HG03045 (cell line): ENCODE data around the gene TUBG2.

ENCODE experiments used
- ATAC-seq: cut with Tn5 transposase; IDR thresholded peaks from one replicate; pipeline ENCODE4 v1.9.1; 2021; ENCODE audit warnings: mild to moderate bottlenecking, moderate library complexity; ENCODE audit not compliant: unreplicated experiment

TUBG2 gene

GRCh38 chr17:42676424-42677011, 17.4 kb downstream of the TUBG2 start, which contains the start of gene PLEKHH3:
Gene PLEKHH3, minus strand, starts transcription at chr17:42676994. Its CDS starts 431 bp downstream, at chr17:42676563.
- no peak for ATAC-seq

- ATAC-seq: peak; percentile 61
These were observed 18.2 kb downstream of the TUBG2 start for GRCh38 chr17:42677012-42677857.

DNA sequence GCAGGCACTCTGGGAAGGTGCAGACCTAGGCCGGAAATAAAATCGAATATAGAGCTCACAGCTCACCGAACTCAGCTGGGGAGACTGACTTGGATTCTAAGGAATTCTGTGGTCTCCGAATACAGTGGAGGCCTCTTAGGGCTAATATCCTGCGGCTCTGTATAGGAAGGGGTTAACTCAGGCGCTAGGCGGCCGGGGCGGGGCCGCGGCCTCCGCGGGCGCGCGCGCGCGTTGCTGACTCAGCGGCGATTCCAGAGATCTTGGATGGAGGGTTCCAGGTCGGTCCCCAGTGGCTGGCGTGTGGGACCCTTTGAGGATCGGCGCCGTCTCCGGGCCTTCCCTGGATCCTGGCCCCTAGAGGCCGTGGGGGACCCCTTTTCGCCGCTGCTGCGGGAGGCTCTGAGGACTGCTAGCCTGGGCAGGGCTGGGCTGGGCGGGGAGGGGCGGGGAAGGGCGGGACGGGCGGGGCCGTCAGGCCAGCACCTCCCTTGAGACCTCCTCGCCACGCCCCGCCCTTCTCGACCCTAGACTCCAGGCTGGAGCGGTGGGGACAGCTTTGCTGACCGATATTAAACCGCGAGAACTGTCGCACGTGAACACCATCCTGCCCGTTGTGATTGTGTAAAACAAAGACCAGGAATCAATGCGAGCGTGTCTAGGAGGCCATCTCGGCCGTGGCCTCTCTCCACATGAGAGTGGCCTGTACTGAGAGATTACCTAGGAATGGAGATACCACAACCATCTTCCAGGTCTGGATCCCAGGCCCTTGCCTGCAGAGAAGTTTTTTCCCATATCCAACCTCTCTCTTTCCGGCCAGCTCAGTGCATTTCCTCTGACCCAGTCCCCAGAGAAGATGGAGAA, 19.1 kb downstream of the TUBG2 start:
- ATAC-seq: no peak

- no peak for ATAC-seq
These were observed 19.9 kb downstream of the TUBG2 start for GRCh38 chr17:42678951-42679491.

DNA sequence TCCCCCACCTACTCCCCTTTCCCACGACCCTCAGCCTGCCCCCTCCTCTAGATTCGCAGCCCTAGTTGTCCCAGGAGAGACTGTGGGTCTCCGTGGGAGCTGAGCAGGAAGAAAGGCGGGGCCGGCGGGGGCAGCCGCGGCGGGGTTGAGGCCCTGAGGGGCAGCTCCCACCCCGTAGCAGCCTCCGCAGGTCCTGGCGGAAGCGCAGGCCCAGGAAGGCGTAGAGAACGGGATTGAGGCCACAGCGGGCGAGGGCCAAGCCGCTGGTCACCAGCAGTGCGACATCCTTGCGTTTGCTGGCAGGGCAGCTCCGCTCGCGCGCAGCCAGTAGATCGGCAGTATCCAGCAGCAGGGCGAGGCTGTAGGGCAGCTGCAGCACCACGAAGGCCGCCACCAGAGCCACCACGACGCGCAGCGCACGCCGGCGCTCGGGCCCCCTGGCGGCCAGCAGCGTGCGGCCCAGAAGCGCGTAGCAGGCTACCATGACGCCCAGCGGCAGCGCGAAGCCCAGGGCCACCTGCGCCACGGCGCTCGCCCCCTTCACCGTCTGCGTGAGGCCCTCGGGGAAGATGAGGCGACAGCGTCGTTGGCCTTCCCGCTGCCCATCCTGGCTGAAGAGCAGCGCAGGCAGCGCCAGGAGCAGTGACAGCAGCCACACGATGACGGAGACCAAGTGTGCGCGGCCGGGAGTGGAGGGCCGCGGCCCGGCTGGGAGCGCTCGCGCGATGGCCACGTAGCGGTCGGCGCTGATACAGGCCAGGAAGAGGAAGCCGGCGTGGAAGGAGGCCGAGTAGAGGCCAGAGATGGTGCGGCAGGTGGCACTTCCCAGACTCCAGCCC, 20.6 kb downstream of the TUBG2 start:
- ATAC-seq: no peak

DNA sequence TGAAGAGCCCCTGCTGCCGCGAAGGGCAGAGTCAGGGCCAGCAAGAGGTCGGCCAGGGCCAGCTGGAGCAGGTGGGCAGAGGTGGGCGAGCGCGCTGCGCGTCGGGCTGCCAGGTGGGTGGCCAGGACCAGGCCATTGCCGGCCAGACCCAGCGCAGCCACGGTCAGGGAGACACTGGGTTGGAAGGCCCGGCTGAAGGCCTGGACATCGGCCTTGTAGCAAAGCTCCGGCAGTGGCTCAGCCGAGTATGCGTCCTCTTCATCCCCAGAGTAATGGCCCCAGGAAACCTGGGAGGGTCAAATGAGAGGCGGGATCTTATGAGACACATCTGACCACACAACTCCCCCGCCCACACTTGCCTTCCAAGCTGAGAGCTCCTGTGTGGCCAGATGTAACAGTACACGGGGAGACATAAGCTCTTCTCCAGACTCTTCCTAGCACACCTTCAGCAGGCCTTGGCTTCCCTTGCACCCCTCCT, 21.3 kb downstream of the TUBG2 start:
- no peak for ATAC-seq

DNA sequence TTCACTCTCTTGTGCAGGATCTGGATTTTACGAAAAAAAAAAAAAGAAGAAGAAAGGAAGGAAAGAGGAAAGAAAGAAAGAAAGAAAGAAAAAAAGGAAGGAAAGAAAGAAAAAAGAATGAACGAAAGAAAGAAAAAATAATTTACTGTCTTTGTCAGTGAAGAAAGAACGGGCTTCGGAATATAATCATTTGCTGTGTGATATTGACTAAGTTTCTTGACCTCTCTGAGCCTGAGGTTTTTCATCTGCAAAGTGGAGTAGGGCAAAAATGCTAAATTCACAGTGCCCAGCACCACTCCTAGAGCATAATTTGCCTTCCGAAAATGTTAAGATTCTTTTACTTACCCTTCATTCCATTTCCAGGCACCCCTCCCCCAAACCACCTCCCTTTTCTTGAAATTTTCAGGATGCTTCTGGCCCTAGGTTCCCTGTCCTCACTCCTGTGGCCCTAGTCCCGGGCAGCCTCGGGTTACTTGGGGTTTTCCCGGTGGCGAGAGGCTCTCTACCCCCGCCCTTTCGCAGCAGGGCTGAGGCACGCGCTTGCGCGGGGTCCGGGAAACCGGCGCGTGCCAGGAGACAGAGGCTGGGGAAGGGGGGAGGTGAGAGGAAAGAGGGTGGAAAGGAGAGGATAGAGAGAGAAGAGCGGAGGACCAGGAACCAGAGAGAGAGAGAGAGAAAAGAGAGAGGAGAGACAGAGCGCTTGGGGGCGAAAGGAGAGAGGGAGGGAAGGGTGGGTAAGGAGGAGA, 23.1 kb downstream of the TUBG2 start, which contains the start of gene CNTNAP1:
CNTNAP1 (plus strand) TSS at position 556 of the 746 bp plus-strand sequence. CDS start 299 bp downstream, outside the sequence.
- ATAC-seq: no peak

GRCh38 chr17:42682722-42683403, 23.8 kb downstream of the TUBG2 start:
- ATAC-seq: no peak

DNA sequence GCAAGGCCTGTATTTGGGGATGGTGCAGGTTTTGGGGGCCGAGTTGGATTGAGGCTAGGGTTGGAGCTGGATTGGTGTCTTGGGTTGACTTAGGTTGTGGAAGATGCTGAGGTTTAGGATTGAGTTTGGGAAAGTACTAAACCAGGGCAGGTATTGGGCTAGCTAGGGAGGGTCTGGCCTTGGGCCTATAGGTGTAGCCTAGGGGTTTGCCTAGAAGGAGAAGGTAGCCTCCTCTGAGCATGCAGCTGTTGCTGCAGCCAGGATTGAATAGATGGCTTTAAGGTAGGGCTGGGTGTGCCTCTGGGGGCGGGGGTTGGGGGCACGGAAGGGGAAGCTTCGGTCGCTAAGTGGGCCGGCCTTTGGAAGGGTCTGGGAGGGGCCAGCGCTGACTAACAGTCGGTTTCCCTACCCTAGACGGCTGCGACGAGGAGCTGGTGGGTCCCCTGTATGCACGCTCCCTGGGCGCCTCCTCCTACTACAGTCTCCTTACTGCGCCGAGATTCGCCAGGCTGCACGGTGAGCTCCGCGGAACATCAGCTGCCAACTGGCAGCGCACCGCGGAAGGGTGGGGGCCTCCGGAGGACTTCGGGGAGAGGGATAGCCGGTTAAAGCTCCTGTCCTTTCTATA, 24.4 kb downstream of the TUBG2 start:
- ATAC-seq: no peak

DNA sequence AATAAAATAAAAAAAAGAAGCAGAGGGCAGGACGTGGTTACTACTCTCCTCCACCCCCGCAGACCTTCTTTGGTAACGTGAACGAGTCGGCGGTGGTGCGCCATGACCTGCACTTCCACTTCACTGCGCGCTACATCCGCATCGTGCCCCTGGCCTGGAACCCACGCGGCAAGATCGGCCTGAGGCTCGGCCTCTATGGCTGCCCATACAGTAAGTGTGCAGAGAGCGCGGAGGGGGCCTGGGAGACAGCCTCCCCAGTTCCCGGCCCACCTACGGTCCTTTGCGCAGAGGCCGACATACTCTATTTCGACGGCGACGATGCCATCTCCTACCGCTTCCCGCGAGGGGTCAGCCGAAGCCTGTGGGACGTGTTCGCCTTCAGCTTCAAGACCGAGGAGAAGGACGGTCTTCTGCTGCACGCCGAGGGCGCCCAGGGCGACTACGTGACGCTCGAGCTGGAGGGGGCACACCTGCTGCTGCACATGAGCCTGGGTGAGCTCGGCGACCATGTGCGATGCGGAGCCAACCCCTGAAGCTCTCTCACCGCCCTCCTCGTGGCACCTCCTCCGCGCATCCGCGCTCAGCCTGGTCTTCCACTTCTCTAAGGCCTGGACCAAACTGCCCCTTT, 26.0 kb downstream of the TUBG2 start:
- no peak for ATAC-seq

DNA sequence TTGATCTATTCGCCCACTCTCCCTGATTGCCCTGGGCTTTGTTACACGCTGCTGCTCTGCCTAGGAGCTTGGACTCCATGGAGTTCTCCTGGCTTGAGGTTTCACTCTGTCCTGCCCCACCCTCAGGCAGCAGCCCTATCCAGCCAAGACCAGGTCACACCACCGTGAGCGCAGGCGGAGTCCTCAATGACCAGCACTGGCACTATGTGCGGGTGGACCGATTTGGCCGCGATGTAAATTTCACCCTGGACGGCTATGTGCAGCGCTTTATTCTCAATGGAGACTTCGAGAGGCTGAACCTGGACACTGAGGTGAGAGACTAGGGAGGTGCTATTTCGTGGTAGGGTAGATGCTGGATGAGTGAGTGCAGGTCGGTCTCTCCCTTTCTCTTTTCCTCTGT, 26.7 kb downstream of the TUBG2 start:
- no peak for ATAC-seq

DNA sequence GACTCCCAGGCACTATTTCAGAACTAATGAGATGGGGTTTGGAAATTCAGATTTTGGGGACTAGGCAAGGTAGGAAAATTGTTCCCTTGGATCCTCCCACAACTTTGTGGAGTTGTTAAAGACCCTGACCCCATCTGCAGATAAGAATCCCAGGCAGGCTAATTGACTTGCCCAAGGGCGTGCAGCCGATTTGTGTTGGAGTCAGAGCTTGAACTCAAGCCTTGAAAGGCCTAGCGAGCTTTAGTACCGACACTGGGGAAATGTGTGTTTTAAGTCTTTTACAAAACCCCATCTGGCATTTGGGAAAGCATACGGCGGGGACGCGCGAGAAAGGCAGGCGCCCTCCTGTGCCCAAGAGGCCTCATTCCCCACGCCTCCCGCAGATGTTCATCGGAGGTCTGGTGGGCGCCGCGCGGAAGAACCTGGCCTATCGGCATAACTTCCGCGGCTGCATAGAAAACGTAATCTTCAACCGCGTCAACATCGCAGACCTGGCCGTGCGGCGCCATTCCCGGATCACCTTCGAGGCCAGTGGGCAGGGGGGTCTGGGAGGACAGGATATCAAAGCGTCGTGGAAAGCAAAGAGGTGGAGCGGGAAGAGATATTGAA, 27.5 kb downstream of the TUBG2 start:
- ATAC-seq: no peak

DNA sequence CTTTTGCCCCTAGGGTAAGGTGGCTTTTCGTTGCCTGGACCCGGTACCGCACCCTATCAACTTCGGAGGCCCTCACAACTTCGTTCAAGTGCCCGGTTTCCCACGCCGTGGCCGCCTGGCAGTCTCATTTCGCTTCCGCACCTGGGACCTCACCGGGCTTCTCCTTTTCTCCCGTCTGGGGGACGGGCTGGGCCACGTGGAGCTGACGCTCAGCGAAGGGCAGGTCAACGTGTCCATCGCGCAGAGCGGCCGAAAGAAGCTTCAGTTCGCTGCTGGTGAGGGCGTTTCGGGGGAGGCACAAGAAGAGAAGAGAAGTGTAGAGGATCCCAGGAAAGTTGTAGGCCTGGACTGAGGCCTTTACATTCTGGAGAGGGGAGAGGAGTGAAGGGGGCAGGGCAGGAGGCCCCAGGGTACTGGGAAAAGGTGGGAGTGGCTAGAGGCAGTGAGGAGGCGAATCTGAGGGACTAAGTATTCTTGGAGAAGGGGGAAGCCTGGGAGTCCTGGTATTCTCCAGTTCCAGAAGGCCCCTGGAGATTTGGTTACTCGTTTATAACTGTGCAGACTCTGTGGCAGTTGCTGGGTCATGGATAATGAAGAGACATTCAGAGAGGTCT, 28.7 kb downstream of the TUBG2 start:
- ATAC-seq: no peak

GRCh38 chr17:42690596-42690995, 31.5 kb downstream of the TUBG2 start:
- ATAC-seq: no peak

DNA sequence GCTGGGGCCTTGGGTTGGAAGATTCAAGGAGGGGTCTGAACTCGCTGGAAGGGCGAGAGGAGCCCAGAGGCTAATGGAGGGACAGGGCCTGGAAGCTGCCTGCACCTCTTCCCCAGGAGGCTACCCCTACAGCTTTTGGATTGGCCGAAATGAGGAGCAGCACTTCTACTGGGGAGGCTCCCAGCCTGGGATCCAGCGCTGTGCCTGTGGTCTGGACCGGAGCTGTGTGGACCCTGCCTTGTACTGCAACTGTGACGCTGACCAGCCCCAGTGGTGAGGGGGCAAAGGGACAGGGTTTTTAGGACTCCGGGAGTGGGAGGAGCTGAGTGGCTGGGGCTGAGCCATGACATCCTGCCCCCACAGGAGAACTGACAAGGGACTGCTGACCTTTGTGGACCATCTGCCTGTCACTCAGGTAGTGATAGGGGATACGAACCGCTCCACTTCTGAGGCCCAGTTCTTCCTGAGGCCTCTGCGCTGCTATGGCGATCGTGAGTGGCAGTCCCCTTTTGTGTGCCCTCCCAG, 32.0 kb downstream of the TUBG2 start:
- no peak for ATAC-seq

DNA sequence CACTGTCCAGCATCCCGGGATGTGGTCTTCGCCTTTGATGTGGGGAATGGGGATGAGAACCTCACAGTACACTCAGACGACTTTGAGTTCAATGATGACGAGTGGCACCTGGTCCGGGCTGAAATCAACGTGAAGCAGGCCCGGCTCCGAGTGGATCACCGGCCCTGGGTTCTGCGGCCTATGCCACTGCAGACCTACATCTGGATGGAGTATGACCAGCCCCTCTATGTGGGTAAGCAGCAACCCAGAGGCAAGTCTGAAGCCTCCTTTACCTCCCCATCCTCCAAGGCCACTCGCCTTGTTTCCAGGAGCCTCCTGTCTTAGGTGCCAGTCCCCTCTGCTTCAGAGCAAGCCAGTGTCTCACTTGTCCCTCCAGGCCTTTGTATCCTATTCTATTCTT, 33.4 kb downstream of the TUBG2 start:
- ATAC-seq: no peak

GRCh38 chr17:42694524-42694923, 35.4 kb downstream of the TUBG2 start:
- ATAC-seq: no peak
